NK-92 treated with Interleukin-12 subunit alpha and Interleukin-12 subunit beta, amount 100 ng/mL, for 24 hours (cell line): ENCODE measurements around the gene HS6ST1.
"Not testable (repeated sequence)": the region's sequence is repeated elsewhere in the genome, so short reads cannot be mapped to it uniquely, and the experiment has no call there.

Experiments used
- DNase-seq: peaks from one replicate; lab custom pipeline; 2025; lab: John Stamatoyannopoulos, UW

HS6ST1 gene

GRCh38 chr2:128280901-128281321, 37.8 kb downstream of the HS6ST1 start:
- no peak for DNase-seq

DNA sequence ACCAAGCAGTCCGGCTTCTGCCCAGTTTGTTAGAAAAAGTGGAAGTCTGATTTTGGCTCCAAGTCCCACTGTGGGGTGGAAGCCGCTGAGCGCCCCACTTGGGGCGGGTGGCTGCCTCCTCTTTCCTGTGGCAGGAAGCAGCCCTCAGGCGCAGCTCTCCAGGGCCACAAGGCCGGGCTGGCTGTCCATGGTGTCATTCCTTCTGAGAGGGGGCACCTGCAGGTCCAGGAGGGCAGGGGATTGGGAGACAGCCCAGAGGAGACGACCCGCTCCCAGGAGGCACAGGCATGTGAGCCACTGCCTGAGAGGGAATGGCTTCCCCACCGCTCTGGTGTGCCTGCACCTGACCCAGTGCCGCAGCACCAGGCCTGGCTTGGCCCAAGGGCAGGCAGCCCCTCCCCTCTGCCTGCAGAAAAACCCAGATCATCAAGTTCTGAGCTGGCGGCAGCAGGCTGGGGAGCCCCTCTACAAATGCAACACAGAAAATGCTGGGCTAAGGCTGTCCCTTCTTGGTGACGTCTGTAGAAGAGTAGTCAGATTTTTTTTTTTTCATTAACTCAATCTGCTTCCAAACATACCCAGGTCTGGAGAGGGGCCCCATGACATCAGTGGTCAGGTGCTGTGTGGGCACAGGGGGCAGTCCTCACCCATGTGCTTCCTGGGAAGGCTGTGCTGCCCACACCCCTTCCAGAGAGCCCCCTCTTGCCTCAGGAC, 38.4 kb downstream of the HS6ST1 start:
- no peak for DNase-seq

- no peak for DNase-seq
Measured at GRCh38 chr2:128279786-128280157, 38.9 kb downstream of the HS6ST1 start.

DNA sequence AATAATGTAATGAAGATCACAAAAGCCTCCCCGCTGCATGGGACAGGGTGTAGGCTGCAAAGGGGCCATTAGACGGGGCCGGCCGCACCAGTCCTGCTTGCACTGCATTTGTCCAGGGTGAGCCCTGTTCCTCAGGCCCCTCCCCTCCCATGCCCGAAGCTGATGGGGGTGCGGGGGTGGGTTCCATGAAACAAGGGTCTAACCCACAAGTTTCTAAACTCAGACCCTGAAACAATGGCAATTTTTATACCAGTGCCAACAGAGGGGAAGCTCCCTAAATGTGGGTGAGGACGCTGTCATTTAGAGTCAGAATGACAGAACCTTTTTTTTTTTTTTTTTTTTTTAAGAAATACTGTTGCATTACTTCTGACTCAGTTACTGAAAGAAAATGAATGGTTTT, 39.7 kb downstream of the HS6ST1 start:
- no peak for DNase-seq

GRCh38 chr2:128277961-128278681, 40.5 kb downstream of the HS6ST1 start:
- DNase-seq, result no peak

DNA sequence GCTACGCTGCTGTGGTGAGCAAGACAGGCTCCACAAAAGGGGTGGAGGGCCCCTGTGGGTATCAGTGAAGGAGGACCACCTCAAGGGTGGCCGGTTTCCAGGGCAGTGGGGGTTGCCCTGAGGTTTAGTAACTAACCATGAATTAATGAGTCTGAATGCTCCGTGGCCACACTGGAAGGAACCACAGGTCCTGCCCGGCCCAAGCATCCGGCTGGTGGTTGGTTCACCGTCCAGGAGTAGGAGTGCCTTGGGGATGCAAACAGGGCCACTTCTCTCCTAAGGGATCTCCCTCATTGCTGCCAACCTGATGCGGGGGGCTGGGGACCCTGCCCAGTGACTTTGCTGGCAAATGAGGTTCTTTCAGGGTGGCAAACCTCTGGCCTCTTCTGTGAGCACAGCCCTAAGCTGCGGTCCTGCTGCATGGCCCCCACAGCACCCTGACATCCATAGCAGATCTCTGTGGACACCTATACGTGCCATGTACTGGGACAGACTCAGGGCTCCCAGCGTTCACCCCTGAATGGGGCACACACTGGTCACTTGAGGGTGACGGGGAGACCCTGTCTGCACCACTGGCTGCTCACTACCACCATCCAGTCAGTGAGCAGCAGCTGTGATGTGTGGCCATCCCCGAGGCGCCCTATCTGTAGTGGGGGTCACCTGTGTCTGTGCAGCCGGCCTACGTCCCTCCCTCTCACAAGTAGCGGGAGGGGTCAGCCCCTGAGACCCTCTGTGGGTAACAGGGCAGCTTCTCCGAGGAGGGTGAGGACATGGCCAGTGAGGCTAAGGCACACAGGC, 41.6 kb downstream of the HS6ST1 start:
- no peak for DNase-seq

GRCh38 chr2:128275498-128276045, 43.1 kb downstream of the HS6ST1 start:
- DNase-seq, result no peak

DNA sequence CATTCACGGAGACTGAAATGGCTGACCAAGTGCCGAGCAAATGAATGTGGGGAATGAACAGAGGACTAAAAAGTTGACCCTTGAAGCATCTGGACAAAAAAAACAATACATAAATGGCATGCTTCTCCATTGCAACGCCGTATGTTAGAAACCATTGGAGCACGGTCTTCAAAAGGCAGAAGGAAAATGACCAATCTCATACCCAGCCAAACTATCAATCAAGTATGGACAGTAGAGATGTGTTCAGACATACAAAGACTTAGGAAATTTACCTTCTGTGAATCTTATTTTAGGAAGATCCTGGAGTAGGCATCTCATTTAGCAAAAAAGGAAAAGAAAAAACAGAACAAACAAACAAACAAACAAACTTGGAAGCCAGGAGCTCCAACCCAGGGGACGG, 44.5 kb downstream of the HS6ST1 start:
- DNase-seq, result no peak

- no peak for DNase-seq
Measured at GRCh38 chr2:128273469-128274081, 45.1 kb downstream of the HS6ST1 start.

GRCh38 chr2:128272601-128273468, 45.8 kb downstream of the HS6ST1 start:
- DNase-seq, result no peak

DNA sequence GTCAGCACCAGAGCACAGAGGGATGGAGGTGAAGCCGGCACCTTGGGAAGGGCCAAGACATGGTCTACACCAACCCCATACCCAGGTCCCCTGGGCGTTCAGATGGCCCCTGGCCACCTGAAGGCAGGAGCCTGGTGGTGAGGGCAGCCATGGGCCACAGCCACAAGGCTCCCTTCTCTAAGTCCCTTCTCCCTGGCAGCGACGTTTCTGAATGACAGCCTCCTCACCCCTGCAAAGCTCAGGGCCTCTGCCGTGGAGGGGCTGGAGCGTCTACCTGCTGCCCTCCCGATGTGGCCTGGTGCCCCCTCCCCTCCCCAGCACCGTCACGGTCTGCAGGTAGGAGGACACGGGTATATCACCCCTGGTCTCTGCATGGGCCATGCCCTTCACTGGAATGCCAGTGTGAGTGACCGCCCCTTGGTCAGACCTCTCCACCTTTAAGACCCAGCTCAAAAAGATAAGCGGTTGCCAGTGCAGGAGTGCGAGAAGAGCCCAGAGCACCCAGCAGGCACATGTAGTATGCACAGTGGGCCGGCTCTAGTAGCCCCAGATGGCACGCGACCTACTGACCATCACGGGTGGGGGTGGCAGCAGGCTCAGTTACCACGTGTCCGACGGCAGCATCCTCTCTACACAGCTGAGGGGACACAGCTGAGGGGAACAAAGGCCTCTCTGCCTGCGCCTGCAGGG, 46.6 kb downstream of the HS6ST1 start:
- no peak for DNase-seq

GRCh38 chr2:128271597-128271910, 47.1 kb downstream of the HS6ST1 start:
- DNase-seq, result no peak

DNA sequence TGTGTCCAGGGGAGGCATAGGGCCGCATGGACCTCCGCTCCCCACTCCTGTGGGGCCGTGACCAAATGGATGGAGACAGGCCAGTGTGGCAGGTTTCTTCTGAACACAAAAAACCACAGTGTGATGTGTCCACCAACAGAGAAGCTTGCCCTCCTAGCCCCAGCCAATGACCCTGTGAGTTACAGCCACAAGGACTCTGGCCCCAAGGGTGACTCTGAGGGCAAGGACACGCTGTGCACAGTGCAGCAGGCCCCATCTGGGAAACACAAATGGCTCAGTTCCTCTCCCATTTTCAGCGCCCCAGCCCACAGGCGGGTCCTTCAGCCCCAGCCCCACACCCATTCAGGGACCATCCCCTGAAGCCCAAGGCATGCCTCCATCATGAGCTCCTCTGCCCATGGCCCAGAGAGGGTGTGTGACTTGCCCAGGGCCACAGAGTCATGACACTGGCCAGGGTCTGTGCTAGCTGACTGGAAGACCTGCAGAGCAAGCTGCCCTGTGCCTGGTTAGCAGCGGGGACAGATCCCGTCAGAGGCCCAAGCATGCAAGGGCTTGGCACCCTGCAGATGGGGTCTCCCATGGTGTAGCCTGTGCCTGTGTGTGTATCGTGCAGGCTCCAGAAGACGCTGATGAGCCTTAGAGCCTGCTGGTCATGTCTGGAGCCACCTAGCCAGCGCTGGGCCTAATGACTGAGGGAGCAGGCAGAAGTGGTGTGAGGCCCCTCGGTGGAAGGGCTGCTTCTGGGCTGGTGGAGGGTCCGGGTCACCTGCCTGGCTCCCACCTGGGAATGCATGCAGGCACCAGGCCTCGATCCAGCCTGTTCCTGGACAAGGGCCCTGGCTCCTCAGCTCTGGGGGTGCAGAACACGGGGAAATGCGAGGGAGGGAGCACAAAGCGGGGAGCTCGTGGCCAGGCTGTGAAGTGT, 47.7 kb downstream of the HS6ST1 start:
- DNase-seq, result no peak

DNA sequence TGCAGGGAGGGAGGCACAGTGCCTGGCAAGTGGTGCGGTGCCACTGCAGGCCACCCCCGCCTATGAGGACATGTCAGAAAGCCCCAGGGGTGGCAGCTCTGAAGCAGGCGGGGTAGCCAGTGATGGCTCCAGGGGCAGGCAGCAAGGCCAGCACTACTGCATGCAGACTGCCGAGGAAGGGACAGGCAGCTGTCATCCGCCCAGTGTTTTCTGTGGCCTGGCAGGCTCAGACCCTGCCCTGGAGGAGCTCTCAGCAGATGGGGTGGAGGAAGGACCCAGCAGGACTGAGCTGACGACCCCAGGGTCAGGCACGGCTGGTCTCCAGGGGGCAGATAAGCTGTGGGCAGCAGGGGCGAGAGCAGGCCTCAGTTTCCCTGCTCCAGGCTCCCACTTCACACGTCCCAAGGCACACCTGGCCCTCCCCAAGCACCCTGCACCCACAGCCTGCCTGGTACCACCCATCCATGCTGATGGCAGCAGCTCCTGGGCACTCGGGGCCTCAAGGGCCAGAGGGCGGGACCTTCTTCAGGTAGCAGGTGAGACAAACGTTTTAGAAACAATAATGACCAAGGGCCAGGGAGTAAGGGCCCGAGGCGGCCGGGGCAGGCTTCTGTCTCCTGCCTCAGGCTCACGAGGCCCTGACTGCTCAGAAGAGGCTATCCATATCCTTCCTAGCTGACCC, 48.5 kb downstream of the HS6ST1 start:
- DNase-seq, result no peak

DNA sequence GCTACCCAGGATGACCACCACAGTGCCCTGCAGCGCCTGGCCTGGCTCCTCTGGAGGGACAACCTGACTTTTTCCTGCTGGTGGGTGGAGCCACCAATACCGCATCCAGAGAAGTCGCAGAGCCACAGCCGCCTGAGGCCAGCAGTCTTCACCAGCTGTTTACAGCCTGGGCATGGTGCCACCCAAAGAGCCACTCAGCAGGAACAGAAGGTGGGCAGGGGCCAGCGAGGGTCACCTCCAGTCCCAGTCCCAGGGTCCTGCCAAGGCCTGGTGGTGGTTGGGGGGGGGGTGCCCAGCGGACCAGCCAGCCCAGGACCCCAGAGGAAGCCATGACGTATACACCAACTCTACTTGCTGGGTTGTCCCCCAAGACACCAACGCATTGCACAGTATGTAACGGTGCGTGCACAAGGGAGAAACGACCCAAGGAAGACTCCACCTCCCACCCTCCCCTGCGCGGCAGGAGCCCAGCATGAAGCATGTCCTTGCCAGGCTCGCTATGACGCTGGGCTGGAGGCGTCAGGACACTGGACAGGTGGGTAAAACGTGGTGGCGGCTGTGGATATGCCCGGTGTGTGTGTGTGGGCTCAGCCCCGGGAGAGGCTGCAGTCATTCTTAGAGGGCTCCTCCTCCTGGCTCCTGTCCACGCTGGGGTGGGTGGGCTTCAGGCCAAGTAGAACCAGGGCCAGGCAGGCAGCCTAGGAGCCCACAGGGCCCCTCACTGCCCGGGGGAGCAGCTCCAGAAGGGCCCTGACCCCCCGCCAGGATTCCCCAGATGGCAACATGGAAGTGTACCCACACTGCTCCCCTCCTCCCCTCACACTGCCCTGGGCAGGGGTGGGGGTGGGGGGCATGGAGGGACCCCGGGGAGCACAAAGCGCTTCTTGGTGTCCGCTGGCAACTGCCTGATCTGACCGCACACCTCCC, 49.3 kb downstream of the HS6ST1 start:
- DNase-seq, result no peak

- DNase-seq, result not testable (repeated sequence)
Measured at GRCh38 chr2:128268611-128269010, 50.1 kb downstream of the HS6ST1 start.

DNA sequence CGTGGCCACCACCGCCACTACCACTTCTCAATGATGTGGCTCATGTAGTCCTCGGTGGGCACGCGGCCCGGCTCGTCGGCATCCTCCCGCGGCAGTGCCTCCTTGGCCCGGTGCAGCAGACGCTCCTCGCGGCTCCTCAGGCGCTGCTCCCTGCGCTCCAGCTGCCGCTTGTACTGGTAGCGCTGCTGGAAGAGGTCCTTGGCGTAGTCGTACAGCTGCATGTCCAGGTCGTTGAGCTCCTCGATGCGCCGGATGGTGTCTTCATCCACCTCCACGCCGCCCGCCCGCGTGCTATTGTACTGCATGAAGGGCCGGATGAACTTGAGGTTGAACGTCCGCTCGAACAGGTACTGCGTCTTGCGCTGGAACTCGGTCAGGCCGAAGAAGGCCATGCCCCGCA, 50.5 kb downstream of the HS6ST1 start:
- DNase-seq, result not testable (repeated sequence)

GRCh38 chr2:128267649-128268048, 51.0 kb downstream of the HS6ST1 start:
- DNase-seq, result not testable (repeated sequence)
